H1 (cell line): ENCODE results near the gene IFNA17.
"Not testable (repeated sequence)": the region's sequence is repeated elsewhere in the genome, so short reads cannot be mapped to it uniquely, and the experiment has no call there.

Source experiments
- BACH1 ChIP-seq: IDR thresholded peaks from 2 replicates; pipeline ENCODE4 v1.6.1; 2012; ENCODE audit warnings: low read length, improper control_type of control experiment
- CEBPB ChIP-seq: IDR thresholded peaks from 2 replicates; pipeline ENCODE4 v1.6.1; 2012; ENCODE audit warnings: low read depth, low read length
- CREB1 ChIP-seq: IDR thresholded peaks from 2 replicates; pipeline ENCODE4 v1.6.1; 2012; ENCODE audit warnings: inconsistent platforms
- JUN ChIP-seq: IDR thresholded peaks from 2 replicates; pipeline ENCODE4 v1.6.1; 2011; ENCODE audit warnings: low read depth, mild to moderate bottlenecking, improper control_type of control experiment, low read length
- MAFK ChIP-seq: IDR thresholded peaks from 2 replicates; pipeline ENCODE4 v1.6.1; 2012; ENCODE audit warnings: low read depth, mild to moderate bottlenecking, improper control_type of control experiment, low read length
- NRF1 ChIP-seq: IDR thresholded peaks from 2 replicates; pipeline ENCODE4 v1.6.1; 2011; ENCODE audit warnings: mild to moderate bottlenecking, low read depth, low read length, improper control_type of control experiment
- POLR2AphosphoS5 ChIP-seq: IDR thresholded peaks from 2 replicates; pipeline ENCODE4 v1.6.1; 2011; ENCODE audit warnings: low read depth, low read length
- POU5F1 ChIP-seq: IDR thresholded peaks from 2 replicates; pipeline ENCODE4 v1.6.1; 2011; ENCODE audit warnings: low read depth, mild to moderate bottlenecking, low read length, moderate library complexity
- RFX5 ChIP-seq: IDR thresholded peaks from 2 replicates; pipeline ENCODE4 v1.6.1; 2011; ENCODE audit warnings: low read depth, low read length, improper control_type of control experiment, borderline replicate concordance
- SUZ12 ChIP-seq: fragments of 200-600 bp; sonication (generic); IDR thresholded peaks from 2 replicates; pipeline ENCODE4 v1.6.1; 2012; ENCODE audit warnings: mild to moderate bottlenecking, inconsistent platforms, low read length, moderate library complexity, mixed read lengths
- USF2 ChIP-seq: IDR thresholded peaks from 2 replicates; pipeline ENCODE4 v1.6.1; 2011; ENCODE audit warnings: low read length, improper control_type of control experiment
- YY1 ChIP-seq: IDR thresholded peaks from 2 replicates; pipeline ENCODE4 v1.6.1; 2011; ENCODE audit warnings: low read depth, mild to moderate bottlenecking, low read length
- TF ChIP-seq, protein P1 (sequence below), 3 experiments: IDR thresholded peaks; 1 replicate in 2 of 3; 2 replicates in 1 of 3; pipeline versions ENCODE4 v1.5.1 to v1.6.1; 2011; ENCODE audit warnings: low read length in 3 of 3, mild to moderate bottlenecking in 3 of 3, inconsistent platforms in 2 of 3, low read depth in 1 of 3, moderate library complexity in 1 of 3; ENCODE audit not compliant: insufficient read depth in 1 of 3; ENCODE audit errors: control extremely low read depth in 1 of 3

- TF ChIP-seq RFX5, USF2, CEBPB, POLR2AphosphoS5, JUN, POU5F1, SUZ12, CREB1, MAFK, BACH1, NRF1, YY1: not testable (repeated sequence)
- TF ChIP-seq, protein P1, sequence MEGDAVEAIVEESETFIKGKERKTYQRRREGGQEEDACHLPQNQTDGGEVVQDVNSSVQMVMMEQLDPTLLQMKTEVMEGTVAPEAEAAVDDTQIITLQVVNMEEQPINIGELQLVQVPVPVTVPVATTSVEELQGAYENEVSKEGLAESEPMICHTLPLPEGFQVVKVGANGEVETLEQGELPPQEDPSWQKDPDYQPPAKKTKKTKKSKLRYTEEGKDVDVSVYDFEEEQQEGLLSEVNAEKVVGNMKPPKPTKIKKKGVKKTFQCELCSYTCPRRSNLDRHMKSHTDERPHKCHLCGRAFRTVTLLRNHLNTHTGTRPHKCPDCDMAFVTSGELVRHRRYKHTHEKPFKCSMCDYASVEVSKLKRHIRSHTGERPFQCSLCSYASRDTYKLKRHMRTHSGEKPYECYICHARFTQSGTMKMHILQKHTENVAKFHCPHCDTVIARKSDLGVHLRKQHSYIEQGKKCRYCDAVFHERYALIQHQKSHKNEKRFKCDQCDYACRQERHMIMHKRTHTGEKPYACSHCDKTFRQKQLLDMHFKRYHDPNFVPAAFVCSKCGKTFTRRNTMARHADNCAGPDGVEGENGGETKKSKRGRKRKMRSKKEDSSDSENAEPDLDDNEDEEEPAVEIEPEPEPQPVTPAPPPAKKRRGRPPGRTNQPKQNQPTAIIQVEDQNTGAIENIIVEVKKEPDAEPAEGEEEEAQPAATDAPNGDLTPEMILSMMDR (IDR thresholded peaks at IDR 0.05; ENCODE audit: control extremely low read depth in 1 of 3, insufficient read depth in 1 of 3, low read depth in 1 of 3, low read length in 3 of 3) = not testable (repeated sequence)
These were observed 40.5 kb downstream of the IFNA17 start, which contains the start of gene IFNA4 for GRCh38 chr9:21187487-21187886.
